Peyer's patch (tissue), 4 donors: ENCODE results near the gene SLC22A31. TPM values are rescaled to one million over a fixed set of nuclear protein-coding genes. Genes with fewer than 3 reads are reported as not detected.

Experiments used
- DNase-seq, 3 donors: peaks; one replicate each; pipeline ENCODE4 v3.0.0-alpha.2; 2017 to 2019
- H3K27ac ChIP-seq, 4 donors: fragments of 200-600 bp; sonication (generic); one replicate each; pipeline ENCODE4 v1.5.1; 2016 to 2019
- H3K27me3 ChIP-seq, 2 donors: fragments of 200-600 bp; sonication (generic); one replicate each; pipeline ENCODE4 v1.5.1; 2019
- H3K36me3 ChIP-seq, 3 donors: fragments of 200-600 bp; sonication (generic); one replicate each; pipeline ENCODE4 v1.5.1; 2016 to 2019
- H3K4me1 ChIP-seq, 4 donors: fragments of 200-600 bp; sonication (generic); one replicate each; pipeline ENCODE4 v1.5.1; 2016 to 2019
- H3K4me3 ChIP-seq, 4 donors: fragments of 200-600 bp; sonication (generic); 1 replicate in 3 of 4; 2 replicates in 1 of 4; pipeline ENCODE4 v1.5.1; 2016 to 2019; ENCODE audit warnings: mild to moderate bottlenecking in 1 of 4
- H3K9me3 ChIP-seq, 4 donors: fragments of 200-600 bp; sonication (generic); one replicate each; pipeline ENCODE4 v1.5.1; 2016 to 2019; ENCODE audit warnings: mild to moderate bottlenecking in 1 of 4
- POLR2A ChIP-seq, 2 donors: fragments of 450-650 bp; IDR thresholded peaks; one replicate each; pipeline ENCODE4 v1.5.1; 2017; ENCODE audit warnings: antibody characterized with exemption in 2 of 2, mild to moderate bottlenecking in 2 of 2, moderate library complexity in 2 of 2
- total RNA-seq, 4 donors: library from RNA; depleted of rRNA; stranded (reverse); fragments of >200 nt; gene quantifications; one replicate each; pipeline ENCODE4 v1.1.0, GENCODE V29; 2016
- TF ChIP-seq, protein P1 (sequence below), 6 experiments: fragments of 450-650 bp in 4 of 6; fragments of 200-600 bp in 2 of 6; sonication (generic) in 1 of 6; IDR thresholded peaks; one replicate each; pipeline ENCODE4 v1.5.1; 2017 to 2019; ENCODE audit warnings: antibody characterized with exemption in 6 of 6, mild to moderate bottlenecking in 3 of 6, moderate library complexity in 1 of 6

The SLC22A31 gene
- total RNA-seq, 4 donors from 2014 or later, result 0.53 to 0.67 TPM; not detected in 2

DNA sequence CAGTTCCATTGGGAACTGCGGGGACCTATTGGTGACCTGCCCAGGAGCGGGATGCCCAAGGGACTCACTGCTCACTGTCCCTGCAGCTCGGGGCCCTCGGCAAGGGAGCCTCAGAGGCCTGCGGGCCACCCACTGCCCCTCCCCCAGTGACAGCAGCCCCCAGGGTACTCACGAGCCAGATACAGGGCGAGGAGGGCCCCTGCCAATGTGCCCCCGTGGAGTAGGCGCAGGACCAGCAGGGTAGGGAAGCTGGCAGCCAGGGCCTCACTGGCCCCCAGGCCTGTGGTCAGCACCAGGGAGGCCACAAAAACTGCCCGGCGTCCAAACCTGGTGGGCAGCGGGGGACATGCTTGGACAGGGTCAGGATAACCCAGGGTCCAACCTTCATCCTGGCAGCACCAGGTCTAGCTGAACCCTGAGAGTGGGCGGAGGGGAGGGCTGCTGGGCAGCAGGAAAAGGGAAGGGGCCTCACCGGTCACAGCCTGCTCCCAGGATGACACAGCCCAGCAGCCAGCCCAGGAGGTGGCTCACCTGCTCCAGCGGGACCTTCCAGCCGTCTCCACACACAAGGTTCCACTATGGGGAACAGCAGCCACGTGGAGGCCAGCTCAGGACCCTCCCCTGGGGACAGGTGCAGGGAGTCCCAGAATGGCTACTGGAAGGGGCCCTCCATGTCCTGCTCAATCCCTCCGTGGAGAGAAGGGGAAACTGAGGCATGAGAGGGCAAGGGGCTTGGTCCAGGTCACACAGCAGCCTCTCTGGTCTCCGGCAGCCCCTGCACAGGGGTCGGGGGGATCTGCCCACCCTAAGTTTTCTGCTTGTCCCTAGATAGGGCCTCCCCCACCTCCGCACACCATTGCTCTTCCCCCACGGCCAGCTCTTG, 855 bp downstream of the SLC22A31 start:
- peak in 1 of 3 donors; percentile 33 for DNase-seq
- peaks cover 0 to 32% of the 10 kb centered on the region in 2 donors for H3K27me3 ChIP-seq
- H3K4me1 ChIP-seq, result peaks cover 0 to 20% (median 6%) of the 10 kb centered on the region in 4 donors
- H3K4me3 ChIP-seq, result no peak overlapping the region
- H3K36me3 ChIP-seq, result no peaks in the 10 kb centered on the region
- no peaks in the 10 kb centered on the region for H3K9me3 ChIP-seq
- H3K27ac ChIP-seq, result no peak overlapping the region
- TF ChIP-seq, protein P1, sequence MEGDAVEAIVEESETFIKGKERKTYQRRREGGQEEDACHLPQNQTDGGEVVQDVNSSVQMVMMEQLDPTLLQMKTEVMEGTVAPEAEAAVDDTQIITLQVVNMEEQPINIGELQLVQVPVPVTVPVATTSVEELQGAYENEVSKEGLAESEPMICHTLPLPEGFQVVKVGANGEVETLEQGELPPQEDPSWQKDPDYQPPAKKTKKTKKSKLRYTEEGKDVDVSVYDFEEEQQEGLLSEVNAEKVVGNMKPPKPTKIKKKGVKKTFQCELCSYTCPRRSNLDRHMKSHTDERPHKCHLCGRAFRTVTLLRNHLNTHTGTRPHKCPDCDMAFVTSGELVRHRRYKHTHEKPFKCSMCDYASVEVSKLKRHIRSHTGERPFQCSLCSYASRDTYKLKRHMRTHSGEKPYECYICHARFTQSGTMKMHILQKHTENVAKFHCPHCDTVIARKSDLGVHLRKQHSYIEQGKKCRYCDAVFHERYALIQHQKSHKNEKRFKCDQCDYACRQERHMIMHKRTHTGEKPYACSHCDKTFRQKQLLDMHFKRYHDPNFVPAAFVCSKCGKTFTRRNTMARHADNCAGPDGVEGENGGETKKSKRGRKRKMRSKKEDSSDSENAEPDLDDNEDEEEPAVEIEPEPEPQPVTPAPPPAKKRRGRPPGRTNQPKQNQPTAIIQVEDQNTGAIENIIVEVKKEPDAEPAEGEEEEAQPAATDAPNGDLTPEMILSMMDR (IDR thresholded peaks at IDR 0.05), result no peak
- no peak for TF ChIP-seq POLR2A (IDR thresholded peaks at IDR 0.05)

DNA sequence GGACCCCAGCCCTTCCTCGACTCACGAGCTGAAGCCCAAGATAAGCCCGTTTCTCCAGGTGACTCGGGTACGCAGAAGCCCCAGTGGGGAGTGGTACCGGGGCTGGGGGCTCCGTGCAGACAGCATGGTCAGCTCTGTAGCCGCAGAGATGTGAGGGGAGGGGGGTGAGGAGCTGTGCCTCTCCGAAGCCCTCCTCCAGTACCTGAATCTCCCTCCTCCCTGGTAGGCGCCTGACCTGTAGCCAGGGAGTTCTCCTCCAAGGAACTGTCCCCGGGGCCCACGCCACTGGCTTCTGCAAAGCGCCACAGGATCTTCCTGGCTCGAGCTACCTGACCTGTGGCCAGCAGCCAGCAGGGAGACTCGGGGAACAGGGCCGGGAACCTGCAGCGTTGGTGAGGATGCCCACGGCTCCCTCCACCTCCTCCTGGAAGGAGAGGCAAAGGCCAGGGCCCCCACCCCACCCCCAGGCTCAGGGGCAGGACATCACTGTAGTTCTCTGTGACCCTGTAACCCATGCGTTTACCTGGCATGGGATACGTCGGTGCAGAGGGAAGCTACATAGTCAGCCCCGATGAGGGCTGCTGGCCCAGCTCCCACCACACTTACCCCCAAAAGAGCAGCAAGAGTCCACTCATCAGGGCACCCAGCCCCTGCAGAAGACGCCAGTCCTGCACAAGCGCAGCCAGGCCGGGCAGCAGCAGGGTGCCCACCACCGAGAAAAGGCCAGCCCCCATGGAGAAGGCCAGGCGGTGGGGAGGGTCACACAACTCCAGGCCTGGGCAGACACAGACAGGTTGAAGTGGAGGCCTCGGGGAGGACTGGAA, 1.7 kb downstream of the SLC22A31 start:
- Histone ChIP-seq H3K27ac (no peak overlapping the region), H3K27me3 (peaks cover 0 to 32% of the 10 kb centered on the region in 2 donors), H3K36me3 (no peaks in the 10 kb centered on the region), H3K9me3 (no peaks in the 10 kb centered on the region), H3K4me3 (no peak overlapping the region), H3K4me1 (peaks cover 0 to 20% (median 6%) of the 10 kb centered on the region in 4 donors)
- TF ChIP-seq POLR2A (IDR thresholded peaks at IDR 0.05), result no peak
- TF ChIP-seq, protein P1 (IDR thresholded peaks at IDR 0.05), result no peak
- DNase-seq, result peak in 1 of 3 donors; percentile 41

DNA sequence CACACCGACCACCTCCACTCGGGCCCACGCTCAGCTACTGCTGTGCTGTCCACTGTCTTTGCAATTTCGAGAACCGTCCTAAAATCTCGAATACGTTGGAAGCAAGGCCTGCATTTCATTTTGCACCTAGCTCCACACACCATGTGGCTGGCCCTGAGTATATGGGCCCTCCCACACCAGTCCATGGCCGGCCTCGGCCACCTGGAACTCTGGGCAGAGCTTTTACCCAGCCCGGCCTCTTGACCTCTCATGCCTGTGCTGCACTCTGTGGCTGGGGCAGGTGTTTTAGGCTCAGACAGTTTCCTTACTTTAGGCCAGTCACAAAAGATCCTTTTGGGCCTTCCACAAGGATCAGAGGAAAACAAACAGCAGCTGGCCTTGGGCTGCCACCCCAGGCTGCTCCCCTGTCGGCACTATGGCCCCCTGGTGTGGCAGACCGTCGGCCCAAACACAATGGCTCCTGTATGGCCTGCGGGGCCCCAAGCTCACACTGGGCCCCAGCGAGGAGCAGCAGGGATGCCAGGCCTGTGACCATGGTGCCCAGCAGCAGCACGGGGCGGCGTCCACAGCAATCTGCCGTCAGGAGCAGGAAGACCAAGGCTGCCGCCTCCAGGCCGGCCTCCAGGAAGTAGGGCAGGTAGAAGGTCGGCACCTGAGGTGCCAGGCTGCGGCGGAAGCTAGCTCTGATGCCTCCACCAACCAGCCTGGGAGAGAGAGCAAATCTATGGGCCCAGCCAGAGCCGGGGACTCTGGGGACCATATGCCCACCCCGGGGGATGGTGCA, 2.5 kb downstream of the SLC22A31 start:
- no peaks in the 10 kb centered on the region for H3K36me3 ChIP-seq
- H3K4me1 ChIP-seq, result peaks cover 0 to 20% (median 6%) of the 10 kb centered on the region in 4 donors
- no peak overlapping the region for H3K4me3 ChIP-seq
- H3K27ac ChIP-seq, result no peak overlapping the region
- no peaks in the 10 kb centered on the region for H3K9me3 ChIP-seq
- no peak for TF ChIP-seq POLR2A (IDR thresholded peaks at IDR 0.05)
- TF ChIP-seq, protein P1 (IDR thresholded peaks at IDR 0.05), result no peak
- H3K27me3 ChIP-seq, result peaks cover 0 to 31% of the 10 kb centered on the region in 2 donors
- peak in 1 of 3 donors; percentile 35 for DNase-seq

DNA sequence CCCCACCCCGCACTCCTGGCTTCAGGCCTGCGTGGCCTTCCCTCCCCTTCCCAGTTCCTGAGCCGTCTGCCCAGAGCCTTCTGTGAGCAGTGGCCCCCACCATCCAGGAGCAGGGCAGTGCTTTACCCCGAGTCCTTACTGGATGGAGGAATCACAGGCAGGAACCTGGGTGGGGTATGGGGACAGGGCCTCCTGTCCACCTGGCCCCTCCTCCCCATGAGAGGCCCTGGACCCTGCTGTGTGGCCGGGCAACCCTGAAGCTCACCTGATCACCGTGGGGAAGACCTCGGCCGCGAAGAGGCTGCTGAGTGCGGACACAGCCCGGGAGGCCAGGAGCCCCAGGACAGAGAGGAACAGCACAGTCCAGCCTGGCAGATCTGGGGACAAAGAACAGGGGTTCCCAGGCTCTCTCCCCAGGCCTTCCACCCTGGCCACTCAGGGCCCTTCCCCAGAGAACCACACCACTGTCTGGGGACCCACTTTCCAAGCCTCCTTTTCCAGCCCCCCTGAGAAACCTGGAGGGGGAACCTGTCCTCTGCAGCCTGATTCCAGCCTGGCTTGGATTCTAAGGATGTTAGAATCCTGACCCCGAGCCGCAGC, 3.2 kb downstream of the SLC22A31 start:
- TF ChIP-seq, protein P1 (IDR thresholded peaks at IDR 0.05), result no peak
- TF ChIP-seq POLR2A (IDR thresholded peaks at IDR 0.05), result no peak

More for the DNA sequence above, 3.2 kb downstream of the SLC22A31 start:
- peaks cover 0 to 22% (median 8%) of the 10 kb centered on the region in 4 donors for H3K4me1 ChIP-seq
- no peaks in the 10 kb centered on the region for H3K36me3 ChIP-seq
- H3K27ac ChIP-seq, result no peak overlapping the region
- no peak for DNase-seq
- H3K4me3 ChIP-seq, result no peak overlapping the region
- H3K9me3 ChIP-seq, result no peaks in the 10 kb centered on the region
- peaks cover 0 to 26% of the 10 kb centered on the region in 2 donors for H3K27me3 ChIP-seq
